HG03520 (cell line): Measurements from ENCODE around the gene RGMB.

ENCODE experiments used
- ATAC-seq: cut with Tn5 transposase; IDR thresholded peaks from one replicate; pipeline ENCODE4 v1.9.1; 2021; ENCODE audit warnings: mild to moderate bottlenecking, moderate library complexity; ENCODE audit not compliant: unreplicated experiment

The RGMB gene

GRCh38 chr5:98767581-98767980, 5.9 kb upstream of the RGMB start:
- ATAC-seq, result no peak

GRCh38 chr5:98768160-98768959, 5.1 kb upstream of the RGMB start:
- peak; percentile 46 for ATAC-seq

GRCh38 chr5:98768960-98769209, 4.6 kb upstream of the RGMB start:
- ATAC-seq, result no peak

- no peak for ATAC-seq
Measured at GRCh38 chr5:98769210-98769958, 4.1 kb upstream of the RGMB start.

- ATAC-seq, result no peak
Measured at GRCh38 chr5:98769959-98770208, 3.6 kb upstream of the RGMB start.

- no peak for ATAC-seq
Measured at GRCh38 chr5:98770209-98770910, 3.1 kb upstream of the RGMB start.

- ATAC-seq, result no peak
Measured at GRCh38 chr5:98770911-98771322, 2.5 kb upstream of the RGMB start.

- ATAC-seq, result no peak
Measured at GRCh38 chr5:98771382-98772109, 1.9 kb upstream of the RGMB start.

GRCh38 chr5:98772415-98773213, 849 bp upstream of the RGMB start:
- ATAC-seq, result no peak

- ATAC-seq, result no peak
Measured at GRCh38 chr5:98773214-98773463, 324 bp upstream of the RGMB start.

GRCh38 chr5:98774192-98775033, 950 bp downstream of the RGMB start:
- peak; percentile 31 for ATAC-seq

- ATAC-seq, result no peak
Measured at GRCh38 chr5:98775246-98776065, 2.0 kb downstream of the RGMB start.

- no peak for ATAC-seq
Measured at GRCh38 chr5:98776066-98776705, 2.7 kb downstream of the RGMB start.

- no peak for ATAC-seq
Measured at GRCh38 chr5:98777295-98777694, 3.8 kb downstream of the RGMB start.

- ATAC-seq, result no peak
Measured at GRCh38 chr5:98779264-98779877, 5.9 kb downstream of the RGMB start.

- ATAC-seq, result no peak
Measured at GRCh38 chr5:98780390-98780789, 6.9 kb downstream of the RGMB start.

- ATAC-seq, result no peak
Measured at GRCh38 chr5:98781520-98781919, 8.1 kb downstream of the RGMB start.

- no peak for ATAC-seq
Measured at GRCh38 chr5:98781964-98782363, 8.5 kb downstream of the RGMB start.
